OCI-LY7 (cell line): Measurements from ENCODE around the gene NHS. TPM values are rescaled to one million over a fixed set of nuclear protein-coding genes. Genes with fewer than 3 reads are reported as not detected.

Experiments used
- BruUV-seq: library from RNA; stranded (reverse); fragments of 400-500 nt; replicated peaks from 2 replicates; lab custom pipeline; 2021; lab: Mats Ljungman, UMichigan
- CTCF ChIA-PET: fragments of 300-600 bp; sonication (Branson Sonifier 250); formaldehyde crosslinking; loops from one replicate; lab custom pipeline; 2022; ENCODE audit warnings: antibody characterized with exemption; ENCODE audit not compliant: unreplicated experiment; lab: Charles Lee
- POLR2A ChIA-PET: fragments of 300-600 bp; sonication (Branson Sonifier 250); formaldehyde crosslinking; loops from one replicate; lab custom pipeline; 2022; ENCODE audit warnings: antibody characterized with exemption; lab: Charles Lee
- DNase-seq: peaks from one replicate; pipeline ENCODE4 v3.0.0-alpha.2; 2015; ENCODE audit warnings: low spot score
- H2AFZ ChIP-seq: fragments of 200-600 bp; sonication (generic), shearing (Covaris generic); 2 replicates; pipeline ENCODE4 v1.6.1; 2014; ENCODE audit warnings: mild to moderate bottlenecking, antibody characterized with exemption, low read length, moderate library complexity
- H3K27ac ChIP-seq: fragments of 200-600 bp; sonication (generic); 2 replicates; pipeline ENCODE4 v1.5.1; 2014; ENCODE audit warnings: mixed run types, low read depth, mild to moderate bottlenecking, moderate library complexity, low read length, inconsistent platforms; ENCODE audit not compliant: poor library complexity, severe bottlenecking
- H3K36me3 ChIP-seq: fragments of 200-600 bp; sonication (generic); 2 replicates; pipeline ENCODE4 v1.6.1; 2014; ENCODE audit warnings: mild to moderate bottlenecking, antibody characterized with exemption, low read length, moderate library complexity, mixed read lengths; ENCODE audit not compliant: insufficient read depth
- H3K4me1 ChIP-seq: fragments of 200-600 bp; sonication (generic); 2 replicates; pipeline ENCODE4 v1.5.1; 2014; ENCODE audit warnings: mild to moderate bottlenecking, low read length; ENCODE audit not compliant: insufficient read depth, poor library complexity, severe bottlenecking
- H3K4me2 ChIP-seq: fragments of 200-600 bp; sonication (generic); 2 replicates; pipeline ENCODE4 v1.6.1; 2014; ENCODE audit warnings: mild to moderate bottlenecking, low read length
- H3K4me3 ChIP-seq: fragments of 200-600 bp; sonication (generic); 2 replicates; pipeline ENCODE4 v1.5.1; 2014; ENCODE audit warnings: mild to moderate bottlenecking, low read depth, low read length; ENCODE audit not compliant: poor library complexity, severe bottlenecking
- H3K79me2 ChIP-seq: fragments of 200-600 bp; sonication (generic); 2 replicates; pipeline ENCODE4 v1.6.1; 2016; ENCODE audit warnings: low read depth, mild to moderate bottlenecking, low read length, moderate library complexity, mixed read lengths; ENCODE audit not compliant: insufficient read depth
- H3K9me2 ChIP-seq: fragments of 200-600 bp; sonication (generic); 2 replicates; pipeline ENCODE4 v1.6.1; 2016; ENCODE audit warnings: mild to moderate bottlenecking, low read length, mixed read lengths; ENCODE audit not compliant: insufficient read depth
- H3K9me3 ChIP-seq: fragments of 200-600 bp; sonication (generic); 2 replicates; pipeline ENCODE4 v1.6.1; 2014; ENCODE audit warnings: mild to moderate bottlenecking, mixed run types, low read length, mixed read lengths
- H4K20me1 ChIP-seq: fragments of 200-600 bp; sonication (generic); 2 replicates; pipeline ENCODE4 v1.6.1; 2014; ENCODE audit warnings: mild to moderate bottlenecking, antibody characterized with exemption, low read length, moderate library complexity, mixed read lengths; ENCODE audit not compliant: insufficient read depth
- EZH2phosphoT487 ChIP-seq: fragments of 200-600 bp; sonication (generic); IDR thresholded peaks from 2 replicates; pipeline ENCODE4 v1.6.1; 2018; ENCODE audit warnings: low read depth, borderline replicate concordance, mild to moderate bottlenecking, mixed run types, antibody characterized with exemption, low read length, moderate library complexity, mixed read lengths
- intact Hi-C: fragments of 100-400 bp; cut with micrococcal nuclease; formaldehyde crosslinking; loops from one replicate; pipeline ENCODE4 v1.10.0; 2022; ENCODE audit not compliant: unreplicated experiment
- total RNA-seq, 2 experiments: library from RNA; depleted of rRNA in 1 of 2; stranded (reverse); fragments of >200 nt in 1 of 2; shearing (Covaris generic) in 1 of 2; gene quantifications; 2 replicates each; pipeline ENCODE4 v1.2.3, GENCODE V29; 2014 to 2022
- TF ChIP-seq, protein P1 (sequence below): fragments of 200-600 bp; sonication (generic); conservative IDR thresholded peaks from 2 replicates; pipeline ENCODE4 v1.5.1; 2014; ENCODE audit warnings: mild to moderate bottlenecking, antibody characterized with exemption, low read length, moderate library complexity, mixed read lengths

NHS gene
- total RNA-seq, 2 experiments from 2014 or later = not detected

- Histone ChIP-seq H2AFZ (no peak overlapping the region), H3K4me3 (no peak overlapping the region), H3K79me2 (no peaks in the 10 kb centered on the region), H3K4me1 (no peaks in the 10 kb centered on the region), H3K36me3 (no peaks in the 10 kb centered on the region), H3K4me2 (no peak overlapping the region), H3K27ac (no peak overlapping the region), H3K9me2 (no peaks in the 10 kb centered on the region), H3K9me3 (no peaks in the 10 kb centered on the region), H4K20me1 (no peaks in the 10 kb centered on the region)
- TF ChIP-seq, protein P1, sequence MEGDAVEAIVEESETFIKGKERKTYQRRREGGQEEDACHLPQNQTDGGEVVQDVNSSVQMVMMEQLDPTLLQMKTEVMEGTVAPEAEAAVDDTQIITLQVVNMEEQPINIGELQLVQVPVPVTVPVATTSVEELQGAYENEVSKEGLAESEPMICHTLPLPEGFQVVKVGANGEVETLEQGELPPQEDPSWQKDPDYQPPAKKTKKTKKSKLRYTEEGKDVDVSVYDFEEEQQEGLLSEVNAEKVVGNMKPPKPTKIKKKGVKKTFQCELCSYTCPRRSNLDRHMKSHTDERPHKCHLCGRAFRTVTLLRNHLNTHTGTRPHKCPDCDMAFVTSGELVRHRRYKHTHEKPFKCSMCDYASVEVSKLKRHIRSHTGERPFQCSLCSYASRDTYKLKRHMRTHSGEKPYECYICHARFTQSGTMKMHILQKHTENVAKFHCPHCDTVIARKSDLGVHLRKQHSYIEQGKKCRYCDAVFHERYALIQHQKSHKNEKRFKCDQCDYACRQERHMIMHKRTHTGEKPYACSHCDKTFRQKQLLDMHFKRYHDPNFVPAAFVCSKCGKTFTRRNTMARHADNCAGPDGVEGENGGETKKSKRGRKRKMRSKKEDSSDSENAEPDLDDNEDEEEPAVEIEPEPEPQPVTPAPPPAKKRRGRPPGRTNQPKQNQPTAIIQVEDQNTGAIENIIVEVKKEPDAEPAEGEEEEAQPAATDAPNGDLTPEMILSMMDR = no peak
- no peak for TF ChIP-seq EZH2phosphoT487
- intact Hi-C loops = no loop called here
- ChIA-PET CTCF (no interaction called here), POLR2A (no interaction called here)
- no TSS peak for BruUV-seq
- DNase-seq = no peak
Measured at GRCh38 chrX:17355976-17356375, 19.0 kb upstream of the NHS start.

DNA sequence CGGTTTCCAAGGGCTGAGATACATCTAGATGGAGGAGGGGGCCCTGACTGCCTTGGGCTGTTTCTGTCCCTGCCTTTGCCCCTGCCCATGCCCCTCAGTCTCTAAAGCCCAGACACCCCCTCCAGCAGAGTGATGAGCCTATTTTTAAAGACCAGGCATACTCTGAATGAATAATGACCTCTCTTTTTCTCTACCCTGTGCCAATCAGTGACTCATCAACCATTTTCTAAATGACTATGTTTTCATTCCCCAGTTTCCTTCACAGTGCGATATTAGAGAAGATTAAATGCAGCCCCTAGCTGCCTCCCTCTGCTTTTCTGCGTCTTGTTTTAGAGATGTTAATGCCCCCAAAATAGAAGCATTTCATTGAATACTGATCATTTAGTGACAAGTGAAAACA is 15.5 kb upstream of the NHS start:
- H3K4me3 ChIP-seq = no peak overlapping the region
- H4K20me1 ChIP-seq = no peaks in the 10 kb centered on the region
- no peaks in the 10 kb centered on the region for H3K4me1 ChIP-seq
- H3K27ac ChIP-seq = no peak overlapping the region
- POLR2A ChIA-PET = no interaction called here
- intact Hi-C loops = no loop called here
- no TSS peak for BruUV-seq
- no peaks in the 10 kb centered on the region for H3K79me2 ChIP-seq
- no peak overlapping the region for H3K4me2 ChIP-seq
- no peaks in the 10 kb centered on the region for H3K9me2 ChIP-seq
- no peak overlapping the region for H2AFZ ChIP-seq
- CTCF ChIA-PET = no interaction called here
- no peaks in the 10 kb centered on the region for H3K36me3 ChIP-seq
- H3K9me3 ChIP-seq = no peaks in the 10 kb centered on the region
- DNase-seq = no peak
- no peak for TF ChIP-seq EZH2phosphoT487
- TF ChIP-seq, protein P1 = no peak

DNA sequence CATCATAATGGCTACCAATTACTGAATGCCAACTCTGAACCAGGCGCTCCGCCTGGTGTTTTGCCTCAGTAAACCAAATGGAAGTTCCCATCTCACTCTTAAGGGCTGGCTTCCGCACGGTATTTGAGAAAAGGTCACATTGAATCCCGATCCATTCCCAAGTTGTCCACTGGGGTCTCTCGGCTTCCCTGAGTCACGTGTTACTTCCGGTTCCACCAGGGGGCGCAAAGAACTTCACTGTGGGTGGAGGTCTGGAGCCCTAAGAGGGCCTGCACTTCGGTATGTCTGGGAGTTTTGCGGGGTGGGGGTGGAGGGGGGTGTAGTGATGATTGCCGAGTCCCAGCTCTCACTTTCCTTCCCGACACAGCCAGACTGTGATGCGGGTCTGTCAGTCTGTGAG is 13.4 kb upstream of the NHS start:
- intact Hi-C loops = no loop called here
- H3K9me2 ChIP-seq = no peaks in the 10 kb centered on the region
- H3K79me2 ChIP-seq = no peaks in the 10 kb centered on the region
- TF ChIP-seq EZH2phosphoT487 = no peak
- TF ChIP-seq, protein P1 = peak; percentile 67
- POLR2A ChIA-PET = no interaction called here
- H3K4me1 ChIP-seq = no peaks in the 10 kb centered on the region
- no peak overlapping the region for H3K27ac ChIP-seq
- H3K4me2 ChIP-seq = no peak overlapping the region
- no peak overlapping the region for H2AFZ ChIP-seq
- H3K4me3 ChIP-seq = no peak overlapping the region
- no peaks in the 10 kb centered on the region for H4K20me1 ChIP-seq
- no peaks in the 10 kb centered on the region for H3K9me3 ChIP-seq
- CTCF ChIA-PET = no interaction called here
- peak; percentile 23 for DNase-seq
- H3K36me3 ChIP-seq = no peaks in the 10 kb centered on the region
- BruUV-seq = no TSS peak
